Nucleus accumbens (tissue), 56 donors: ENCODE data around the gene FAM131B.

ENCODE experiments used
- DNase-seq, 56 donors: peaks; one replicate each; lab custom pipeline; 2025; lab: John Stamatoyannopoulos, UW

The FAM131B gene

DNA sequence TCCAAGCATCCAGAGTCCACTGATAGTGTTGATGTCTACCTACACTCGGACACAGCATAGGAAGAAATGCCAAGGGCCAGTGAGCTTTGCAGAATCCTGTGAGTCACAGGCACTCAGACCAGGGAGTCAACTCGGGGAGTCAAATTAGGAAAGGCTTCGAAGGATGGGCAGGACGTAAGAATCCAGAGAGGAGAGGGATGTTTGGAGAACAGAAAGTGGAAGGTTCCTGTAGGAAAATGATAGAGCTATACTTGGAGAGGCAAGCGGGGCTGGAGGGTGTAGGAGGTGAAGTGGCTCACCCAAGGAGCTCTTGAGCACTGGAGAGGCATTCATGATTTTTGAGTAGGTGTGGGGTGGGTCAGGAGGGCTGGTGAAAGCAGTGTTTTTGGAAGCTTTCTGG is 21.6 kb upstream of the FAM131B start:
- DNase-seq, result no peak

- no peak for DNase-seq
Measured at GRCh38 chr7:143383642-143383957, 21.1 kb upstream of the FAM131B start.

DNA sequence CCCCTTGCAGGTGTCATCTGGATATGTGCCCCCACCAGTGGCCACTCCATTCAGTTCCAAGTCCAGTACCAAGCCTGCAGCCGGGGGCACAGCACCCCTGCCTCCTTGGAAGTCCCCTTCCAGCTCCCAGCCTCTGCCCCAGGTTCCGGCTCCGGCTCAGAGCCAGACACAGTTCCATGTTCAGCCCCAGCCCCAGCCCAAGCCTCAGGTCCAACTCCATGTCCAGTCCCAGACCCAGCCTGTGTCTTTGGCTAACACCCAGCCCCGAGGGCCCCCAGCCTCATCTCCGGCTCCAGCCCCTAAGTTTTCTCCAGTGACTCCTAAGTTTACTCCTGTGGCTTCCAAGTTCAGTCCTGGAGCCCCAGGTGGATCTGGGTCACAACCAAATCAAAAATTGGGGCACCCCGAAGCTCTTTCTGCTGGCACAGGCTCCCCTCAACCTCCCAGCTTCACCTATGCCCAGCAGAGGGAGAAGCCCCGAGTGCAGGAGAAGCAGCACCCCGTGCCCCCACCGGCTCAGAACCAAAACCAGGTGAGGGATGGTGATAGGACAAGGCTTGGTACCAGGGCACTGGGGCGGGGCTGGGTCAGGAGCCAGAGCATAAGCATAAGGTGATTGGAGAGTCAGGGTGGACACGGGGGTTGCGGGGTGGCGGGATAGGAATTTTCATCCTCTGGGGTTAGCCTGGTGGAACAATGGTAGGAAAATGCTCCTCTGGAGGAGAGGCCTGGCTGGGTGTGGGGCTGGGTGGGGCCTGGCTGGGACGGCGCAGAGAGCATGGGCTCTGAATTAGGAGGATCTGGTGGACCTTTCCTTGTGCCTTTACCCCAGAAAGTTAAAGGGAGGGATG is 20.5 kb upstream of the FAM131B start:
- DNase-seq, result no peak

- no peak for DNase-seq
Measured at GRCh38 chr7:143382126-143382790, 19.7 kb upstream of the FAM131B start.

- DNase-seq, result peak in 38 of 56 donors; percentile 12 to 73 (median 40)
Measured at GRCh38 chr7:143381427-143382125, 19.1 kb upstream of the FAM131B start.

GRCh38 chr7:143380646-143381426 is 18.3 kb upstream of the FAM131B start, which contains the start of gene ZYX:
ZYX (plus strand) TSS chr7:143381345; CDS start chr7:143381572, 227 bp downstream.
- DNase-seq, result peak in 55 of 56 donors; percentile 25 to 97 (median 77)

- DNase-seq, result peak in 54 of 56 donors; percentile 14 to 92 (median 72)
Measured at GRCh38 chr7:143380260-143380645, 17.7 kb upstream of the FAM131B start.

- DNase-seq, result peak in 3 of 56 donors; percentile 42 to 60 (median 48)
Measured at GRCh38 chr7:143379611-143380259, 17.2 kb upstream of the FAM131B start.

DNA sequence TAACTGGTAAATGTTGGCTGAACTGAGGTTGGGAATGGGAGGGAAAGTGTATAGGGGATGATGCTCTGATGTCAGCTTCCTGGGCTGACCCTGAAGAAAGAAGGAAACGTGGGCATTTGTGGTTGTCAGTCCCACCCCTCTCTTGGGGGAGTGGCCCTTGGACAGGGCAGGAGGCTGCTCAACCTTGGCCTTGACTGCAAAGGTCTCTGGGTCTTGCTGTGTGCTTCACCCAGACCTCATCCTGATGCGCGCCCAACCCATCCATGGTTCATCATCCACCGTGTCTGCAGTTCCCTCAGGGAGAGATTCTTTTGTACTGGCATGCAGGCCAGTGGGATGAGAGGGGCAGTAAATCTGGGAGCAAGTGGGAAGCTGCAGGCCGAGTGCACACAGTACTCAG is 13.9 kb upstream of the FAM131B start:
- no peak for DNase-seq

DNA sequence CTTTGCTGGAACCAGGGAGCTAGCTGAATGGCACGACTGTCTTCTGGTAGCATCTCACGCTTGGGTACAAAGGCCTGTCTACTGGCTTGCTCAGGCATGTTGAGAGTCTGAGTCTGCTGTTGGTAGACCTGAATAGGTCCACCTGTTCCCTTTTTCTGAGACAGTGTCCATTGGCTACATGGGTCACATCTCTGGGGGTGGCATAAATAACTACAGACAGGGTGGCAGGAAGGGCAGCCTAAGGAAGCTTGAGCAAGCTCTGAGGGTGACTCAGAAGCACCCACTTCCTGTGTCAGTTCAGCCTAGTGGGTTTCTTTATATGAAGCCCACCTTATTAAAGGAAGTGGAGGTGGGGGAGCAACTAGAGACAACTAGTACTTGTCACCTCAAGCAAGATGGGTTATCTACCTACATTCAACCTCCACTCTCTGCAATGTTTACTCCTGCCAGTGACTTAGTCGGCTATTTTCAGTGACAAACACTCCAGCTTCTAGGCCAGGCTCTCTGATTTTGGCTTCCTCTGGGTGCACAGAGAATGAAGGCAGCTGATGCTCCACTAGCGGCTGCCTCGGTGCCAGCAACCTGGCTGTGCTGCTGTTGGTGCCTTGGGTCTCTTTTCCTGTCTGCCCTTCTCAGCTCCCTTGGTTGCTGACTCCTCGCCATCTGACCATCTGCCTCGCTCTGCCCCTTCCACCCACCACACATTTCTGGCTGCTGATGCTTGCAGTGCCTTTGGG is 13.0 kb upstream of the FAM131B start:
- DNase-seq, result no peak

GRCh38 chr7:143374561-143374960 is 12.0 kb upstream of the FAM131B start:
- no peak for DNase-seq

- no peak for DNase-seq
Measured at GRCh38 chr7:143373255-143373794, 10.8 kb upstream of the FAM131B start.

- peak in 51 of 56 donors; percentile 14 to 90 (median 74) for DNase-seq
Measured at GRCh38 chr7:143372070-143372469, 9.6 kb upstream of the FAM131B start.

DNA sequence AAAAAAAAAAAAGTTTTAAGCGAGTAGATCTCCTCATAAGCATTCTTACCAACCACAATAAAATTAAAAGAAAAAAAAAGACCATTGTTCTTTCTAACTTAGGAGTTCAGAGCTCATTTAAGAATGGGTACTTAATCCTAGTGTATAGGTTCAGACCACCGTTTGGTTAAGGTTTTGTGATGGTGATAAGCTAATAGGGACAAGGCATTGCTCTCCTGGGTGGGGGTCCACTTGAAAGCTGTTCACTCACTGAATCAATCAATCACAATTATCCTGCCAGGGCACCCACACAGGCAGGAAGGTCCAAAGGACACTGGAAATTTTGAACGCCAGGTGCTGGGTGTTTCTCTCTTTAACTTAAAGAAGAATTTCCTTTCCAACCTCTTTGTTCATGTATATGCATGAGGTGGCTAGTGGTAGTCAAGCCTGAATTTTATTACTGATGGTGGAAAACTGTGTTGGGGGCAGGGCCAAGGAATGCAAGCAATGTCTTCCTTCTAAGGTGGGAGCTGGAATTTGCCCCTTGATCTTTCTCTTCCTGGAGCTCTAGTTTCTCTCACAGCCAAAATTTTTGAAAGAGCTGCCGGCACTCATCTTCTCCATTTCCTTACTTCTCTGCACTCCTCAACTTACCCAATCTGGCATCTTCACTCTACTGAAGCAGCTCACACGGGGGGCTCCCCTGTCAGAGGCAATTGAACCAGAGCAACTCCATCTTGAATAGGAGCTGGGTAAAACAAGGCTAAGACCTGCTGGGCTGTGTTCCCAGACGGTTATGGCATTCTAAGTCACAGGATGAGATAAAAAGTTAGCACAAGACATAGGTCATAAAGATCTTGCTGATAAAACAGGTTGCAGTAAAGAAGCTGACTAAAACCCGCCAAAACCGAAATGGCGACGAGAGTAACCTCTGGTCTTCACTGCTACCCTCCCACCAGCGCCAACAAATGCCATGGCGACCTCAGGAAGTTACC is 7.5 kb upstream of the FAM131B start:
- no peak for DNase-seq

DNA sequence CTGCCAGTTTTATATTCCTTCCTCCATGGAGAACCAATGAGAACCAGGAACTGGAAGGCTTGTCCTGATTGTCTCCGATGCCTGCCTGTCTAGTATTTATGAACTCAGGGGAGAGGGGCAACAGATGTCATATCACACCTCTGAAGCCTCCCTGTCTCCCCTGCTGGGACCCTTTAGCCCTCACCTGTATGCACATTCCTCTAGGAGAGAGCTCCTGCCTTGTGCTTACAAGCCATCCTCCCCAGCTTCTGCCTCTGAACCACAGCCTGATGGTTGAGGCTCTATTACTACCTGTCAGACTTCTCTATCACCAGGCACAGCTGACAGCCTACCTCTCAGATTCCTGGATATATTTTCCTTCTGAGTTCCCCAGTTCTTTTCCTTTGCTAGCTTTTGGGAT is 5.9 kb upstream of the FAM131B start:
- DNase-seq, result no peak

DNA sequence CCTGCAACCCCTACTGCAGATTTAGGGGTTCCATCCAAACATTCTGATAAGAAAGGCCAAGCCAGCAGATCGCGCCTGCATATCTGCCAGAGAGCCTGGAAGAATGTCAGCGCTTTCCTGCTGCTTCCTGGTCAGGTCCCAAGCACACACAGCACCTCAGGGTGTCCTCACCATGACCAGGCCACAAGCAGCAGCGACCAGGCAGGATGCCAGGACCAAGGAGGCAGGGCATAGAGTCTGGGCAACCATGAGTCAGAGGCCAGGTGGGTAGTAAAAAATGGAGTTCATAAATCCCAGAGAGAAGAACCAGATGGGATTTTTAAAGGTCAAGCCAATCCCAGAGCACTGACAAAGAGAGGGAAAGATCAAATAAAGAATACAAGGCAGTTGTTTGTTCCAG is 5.5 kb upstream of the FAM131B start:
- DNase-seq, result no peak

- DNase-seq, result peak in 4 of 56 donors; percentile 9 to 70 (median 62)
Measured at GRCh38 chr7:143363016-143363937, 764 bp upstream of the FAM131B start.
